ENCODE data around the gene TMC5.

DNA sequence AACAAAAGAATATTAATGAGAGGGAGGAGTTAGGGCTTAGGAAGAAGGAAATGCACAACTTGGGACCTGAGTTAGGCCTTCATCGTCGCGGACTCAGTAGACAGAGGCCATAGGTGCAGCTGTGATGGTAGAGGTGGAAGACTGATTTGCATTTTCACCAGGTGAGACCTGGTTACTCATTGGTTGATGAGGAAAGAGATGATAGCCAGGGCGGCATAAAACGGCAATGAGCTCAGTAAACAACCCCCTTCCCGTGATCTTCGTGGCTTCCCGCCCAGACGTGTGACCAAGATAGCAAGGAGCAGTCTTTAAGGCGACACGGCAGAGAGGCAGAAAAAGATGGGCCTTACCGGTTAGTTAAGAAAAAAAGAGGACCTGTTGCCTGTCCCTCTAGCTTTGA, at the start of gene TMC5:
- TF ChIP-seq, protein P1, sequence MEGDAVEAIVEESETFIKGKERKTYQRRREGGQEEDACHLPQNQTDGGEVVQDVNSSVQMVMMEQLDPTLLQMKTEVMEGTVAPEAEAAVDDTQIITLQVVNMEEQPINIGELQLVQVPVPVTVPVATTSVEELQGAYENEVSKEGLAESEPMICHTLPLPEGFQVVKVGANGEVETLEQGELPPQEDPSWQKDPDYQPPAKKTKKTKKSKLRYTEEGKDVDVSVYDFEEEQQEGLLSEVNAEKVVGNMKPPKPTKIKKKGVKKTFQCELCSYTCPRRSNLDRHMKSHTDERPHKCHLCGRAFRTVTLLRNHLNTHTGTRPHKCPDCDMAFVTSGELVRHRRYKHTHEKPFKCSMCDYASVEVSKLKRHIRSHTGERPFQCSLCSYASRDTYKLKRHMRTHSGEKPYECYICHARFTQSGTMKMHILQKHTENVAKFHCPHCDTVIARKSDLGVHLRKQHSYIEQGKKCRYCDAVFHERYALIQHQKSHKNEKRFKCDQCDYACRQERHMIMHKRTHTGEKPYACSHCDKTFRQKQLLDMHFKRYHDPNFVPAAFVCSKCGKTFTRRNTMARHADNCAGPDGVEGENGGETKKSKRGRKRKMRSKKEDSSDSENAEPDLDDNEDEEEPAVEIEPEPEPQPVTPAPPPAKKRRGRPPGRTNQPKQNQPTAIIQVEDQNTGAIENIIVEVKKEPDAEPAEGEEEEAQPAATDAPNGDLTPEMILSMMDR (IDR thresholded peaks at IDR 0.05; ENCODE audit: control extremely low read depth in 1 of 3, insufficient read depth in 1 of 3, low read depth in 1 of 3, low read length in 3 of 3) = no peak
- TF ChIP-seq POLR2A (IDR thresholded peaks at IDR 0.05; ENCODE audit: control extremely low read depth in 1 of 2, low read depth in 2 of 2, low read length in 2 of 2) (no peak), ASH2L (IDR thresholded peaks at IDR 0.05; ENCODE audit: low read length) (no peak), RFX5 (IDR thresholded peaks at IDR 0.05; ENCODE audit: borderline replicate concordance, low read depth, low read length) (no peak), EP300 (IDR thresholded peaks at IDR 0.05; ENCODE audit: borderline replicate concordance in 1 of 2, low read depth in 2 of 2, low read length in 2 of 2) (no peak), CEBPB (IDR thresholded peaks at IDR 0.05; ENCODE audit: low read depth, low read length) (no peak), SP1 (IDR thresholded peaks at IDR 0.05; ENCODE audit: low read depth, low read length) (no peak)
